Naive B cell (primary cell): ENCODE measurements around the gene TRPM8. TPM values are rescaled to one million over a fixed set of nuclear protein-coding genes. Genes with fewer than 3 reads are reported as not detected.

Experiments used
- ATAC-seq, 2 donors: fragments of 150-1000 bp; cut with Tn5 transposase; 2 replicates each; pipeline ENCODE4 v1.10.0; 2021; ENCODE audit warnings: low read depth in 2 of 2, mild to moderate bottlenecking in 2 of 2, moderate library complexity in 2 of 2
- DNase-seq: peaks from one replicate; pipeline ENCODE4 v3.0.0; 2022
- H3K27ac Mint-ChIP-seq, 6 donors: one replicate each; pipeline ENCODE4 v1.8.0; 2020 to 2022; ENCODE audit warnings: mild to moderate bottlenecking in 6 of 6, mixed read lengths in 6 of 6, moderate library complexity in 5 of 6, inconsistent platforms in 2 of 6
- H3K27me3 Mint-ChIP-seq, 3 donors: one replicate each; pipeline ENCODE4 v1.8.0; 2021 to 2022; ENCODE audit warnings: mixed read lengths in 3 of 3, mild to moderate bottlenecking in 1 of 3
- H3K36me3 Mint-ChIP-seq, 2 donors: one replicate each; pipeline ENCODE4 v1.8.0; 2020 to 2022; ENCODE audit warnings: mixed read lengths in 2 of 2, inconsistent platforms in 1 of 2, mild to moderate bottlenecking in 1 of 2
- H3K4me1 Mint-ChIP-seq, 3 donors: one replicate each; pipeline ENCODE4 v1.8.0; 2020 to 2022; ENCODE audit warnings: mixed read lengths in 3 of 3, inconsistent platforms in 1 of 3, mild to moderate bottlenecking in 1 of 3, moderate library complexity in 1 of 3
- H3K4me3 Mint-ChIP-seq, 8 donors: one replicate each; pipeline ENCODE4 v1.8.0; 2020 to 2022; ENCODE audit warnings: mild to moderate bottlenecking in 8 of 8, mixed read lengths in 8 of 8, moderate library complexity in 8 of 8, inconsistent platforms in 2 of 8
- H3K9me3 Mint-ChIP-seq, 7 donors: one replicate each; pipeline ENCODE4 v1.8.0; 2020 to 2022; ENCODE audit warnings: mixed read lengths in 7 of 7, mild to moderate bottlenecking in 5 of 7, inconsistent platforms in 2 of 7, moderate library complexity in 1 of 7
- polyA plus RNA-seq, 6 donors: library from polyadenylated mRNA; unstranded; fragments of 300-500 nt; fragmentation: Illumina TruSeq; gene quantifications; one replicate each; pipeline ENCODE4 v1.2.3, GENCODE V29; 2021; ENCODE audit warnings: low read depth in 6 of 6

The TRPM8 gene
- polyA plus RNA-seq, 6 donors from 2014 or later, result not detected

DNA sequence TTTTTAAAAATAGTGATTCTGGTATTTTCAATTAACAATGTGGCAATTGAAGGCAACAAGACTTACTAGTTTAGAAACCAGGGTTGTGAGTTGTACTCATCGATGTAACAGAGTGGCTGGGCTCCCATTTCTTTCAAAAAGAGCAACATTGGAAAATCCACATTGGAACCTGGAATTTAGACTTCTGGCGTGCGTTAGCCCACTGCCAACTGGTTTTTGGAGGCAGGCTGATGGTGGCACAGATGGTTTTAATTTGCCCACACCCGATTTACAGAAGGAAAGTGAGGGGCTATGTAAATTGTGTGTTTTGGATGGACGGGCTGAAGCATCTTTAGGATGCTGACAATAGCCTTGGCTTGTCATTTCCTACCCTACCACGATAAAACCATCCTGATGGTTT, 66.3 kb downstream of the TRPM8 start:
- Mint-ChIP-seq H3K27me3 (peaks cover 49 to 66% (median 62%) of the 10 kb centered on the region in 3 donors), H3K4me3 (no peak overlapping the region), H3K4me1 (no peaks in the 10 kb centered on the region), H3K27ac (no peak overlapping the region), H3K36me3 (peaks cover 0 to 7% of the 10 kb centered on the region in 2 donors), H3K9me3 (peaks cover 0 to 8% (median 0%) of the 10 kb centered on the region in 7 donors)
- no peak for DNase-seq
- no peak for ATAC-seq

DNA sequence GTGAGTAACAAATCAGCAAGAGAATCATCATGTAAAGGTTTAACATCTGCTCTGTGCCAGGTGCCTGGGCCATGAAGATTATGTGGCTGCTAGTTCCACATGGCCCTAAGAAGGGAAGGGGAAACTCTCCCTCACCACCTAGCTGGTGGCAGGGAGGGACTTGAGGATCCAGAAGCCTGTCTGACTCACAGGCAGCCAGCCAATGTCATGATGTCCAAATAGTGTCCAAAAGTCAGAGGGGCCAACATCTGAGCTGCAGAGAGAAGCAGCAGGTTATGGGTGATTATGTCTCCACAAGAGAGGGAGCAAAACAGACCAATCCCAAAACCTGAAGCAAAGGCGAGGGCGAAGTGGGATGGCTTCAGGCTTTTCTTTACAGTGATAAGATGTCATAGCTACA, 71.4 kb downstream of the TRPM8 start:
- Mint-ChIP-seq H3K4me1 (peaks cover 7 to 8% (median 7%) of the 10 kb centered on the region in 3 donors), H3K9me3 (peaks cover 0 to 8% (median 0%) of the 10 kb centered on the region in 7 donors), H3K36me3 (peaks cover 0 to 7% of the 10 kb centered on the region in 2 donors), H3K4me3 (no peak overlapping the region), H3K27me3 (peaks cover 39 to 73% (median 67%) of the 10 kb centered on the region in 3 donors), H3K27ac (no peak overlapping the region)
- ATAC-seq (no peak), DNase-seq (no peak)

DNA sequence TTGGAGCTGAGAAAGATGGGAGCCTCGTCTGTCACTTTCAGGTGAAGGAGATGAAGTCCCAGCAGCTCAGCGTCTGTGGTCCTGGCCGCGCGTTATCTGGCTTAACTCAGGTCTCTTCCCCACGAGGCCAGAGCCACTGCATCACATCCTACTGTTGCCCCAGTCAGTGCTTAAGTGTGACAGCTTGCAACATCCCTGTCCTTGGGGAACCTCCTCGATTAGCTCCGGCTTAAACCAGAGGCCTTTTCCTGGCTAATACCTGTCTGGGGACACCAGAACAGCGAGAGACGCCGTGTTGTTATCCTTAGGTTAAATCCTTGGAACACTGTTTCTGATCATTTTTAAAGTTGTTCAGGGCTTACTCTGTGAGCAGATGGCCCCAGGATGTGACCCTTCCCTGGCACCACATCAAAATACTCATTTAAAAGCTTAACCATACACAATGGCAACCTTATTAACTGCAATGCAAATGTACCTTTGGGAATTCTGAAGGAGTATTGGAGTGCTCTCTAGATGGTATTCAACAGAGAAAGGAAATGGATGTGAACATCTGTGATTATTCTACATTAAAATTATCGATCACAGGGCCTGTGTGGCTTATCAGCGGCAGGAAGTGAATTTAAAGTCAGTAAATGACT, 72.2 kb downstream of the TRPM8 start:
- peaks cover 7 to 8% (median 7%) of the 10 kb centered on the region in 3 donors for H3K4me1 Mint-ChIP-seq

DNA sequence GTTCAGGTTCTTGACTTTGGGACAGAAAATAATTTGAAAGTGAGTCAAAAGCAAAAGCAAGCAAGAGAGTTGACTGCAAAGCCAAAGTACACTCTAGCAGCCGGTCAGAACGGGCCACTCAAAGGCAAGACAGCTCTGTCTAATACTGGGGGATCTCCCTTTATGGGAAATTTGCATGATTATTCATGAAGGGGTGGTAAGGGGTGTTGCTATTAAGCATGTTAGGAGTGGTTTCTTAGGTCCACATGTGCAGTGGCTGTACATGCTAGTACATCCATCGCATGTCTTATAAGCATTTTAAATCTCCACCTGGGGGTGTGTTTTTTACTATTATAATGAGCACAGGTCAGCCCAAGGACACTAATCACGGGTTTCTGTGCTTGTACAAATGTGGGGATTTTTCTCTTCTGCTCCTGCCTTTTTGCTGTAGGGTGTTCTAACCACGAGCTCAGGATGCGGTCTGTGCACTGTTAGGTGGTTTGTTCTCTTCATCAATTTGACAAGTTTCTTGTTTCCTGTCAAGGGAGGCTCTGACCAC, 73.2 kb downstream of the TRPM8 start:
- DNase-seq (no peak), ATAC-seq (peak; percentile 67 to 69)
- peaks cover 7 to 8% (median 7%) of the 10 kb centered on the region in 3 donors for H3K4me1 Mint-ChIP-seq
- no peak overlapping the region for H3K27ac Mint-ChIP-seq
- peaks cover 24 to 62% (median 50%) of the 10 kb centered on the region in 3 donors for H3K27me3 Mint-ChIP-seq
- peak overlapping the region in 1 of 8 donors; percentile 57 for H3K4me3 Mint-ChIP-seq
- peaks cover 0 to 7% of the 10 kb centered on the region in 2 donors for H3K36me3 Mint-ChIP-seq
- H3K9me3 Mint-ChIP-seq, result peaks cover 0 to 8% (median 0%) of the 10 kb centered on the region in 7 donors

More for the DNA sequence above, 72.2 kb downstream of the TRPM8 start:
- DNase-seq (no peak), ATAC-seq (no peak)
- peaks cover 0 to 7% of the 10 kb centered on the region in 2 donors for H3K36me3 Mint-ChIP-seq
- no peak overlapping the region for H3K4me3 Mint-ChIP-seq
- H3K9me3 Mint-ChIP-seq, result peaks cover 0 to 8% (median 0%) of the 10 kb centered on the region in 7 donors
- peaks cover 32 to 65% (median 59%) of the 10 kb centered on the region in 3 donors for H3K27me3 Mint-ChIP-seq
- H3K27ac Mint-ChIP-seq, result peak overlapping the region in 1 of 6 donors; percentile 30

DNA sequence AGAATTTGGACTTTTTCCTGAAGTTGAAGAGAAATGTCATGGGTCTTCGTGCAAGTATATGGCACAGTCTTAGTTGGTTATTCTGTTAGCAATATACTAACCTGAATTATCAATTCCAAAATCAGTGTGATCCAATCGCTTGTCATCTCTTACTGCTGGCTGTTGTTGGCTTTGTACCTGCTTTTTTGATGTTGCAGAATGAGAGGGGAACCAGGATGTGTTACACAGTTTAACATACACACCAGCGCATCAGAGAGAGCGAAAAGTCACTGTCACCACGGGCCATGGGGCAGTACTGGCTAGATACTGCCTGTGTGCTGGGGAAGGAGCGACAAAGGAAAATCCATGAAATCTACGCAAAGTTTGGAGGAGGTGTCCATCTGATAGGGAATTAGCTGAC, 74.0 kb downstream of the TRPM8 start:
- peaks cover 0 to 7% of the 10 kb centered on the region in 2 donors for H3K36me3 Mint-ChIP-seq
- no peak overlapping the region for H3K27ac Mint-ChIP-seq
- peaks cover 20 to 55% (median 46%) of the 10 kb centered on the region in 3 donors for H3K27me3 Mint-ChIP-seq
- H3K4me1 Mint-ChIP-seq, result peaks cover 10% of the 10 kb centered on the region in 3 donors
- ATAC-seq (no peak), DNase-seq (no peak)
- no peak overlapping the region for H3K4me3 Mint-ChIP-seq
- peaks cover 0 to 8% (median 0%) of the 10 kb centered on the region in 7 donors for H3K9me3 Mint-ChIP-seq

DNA sequence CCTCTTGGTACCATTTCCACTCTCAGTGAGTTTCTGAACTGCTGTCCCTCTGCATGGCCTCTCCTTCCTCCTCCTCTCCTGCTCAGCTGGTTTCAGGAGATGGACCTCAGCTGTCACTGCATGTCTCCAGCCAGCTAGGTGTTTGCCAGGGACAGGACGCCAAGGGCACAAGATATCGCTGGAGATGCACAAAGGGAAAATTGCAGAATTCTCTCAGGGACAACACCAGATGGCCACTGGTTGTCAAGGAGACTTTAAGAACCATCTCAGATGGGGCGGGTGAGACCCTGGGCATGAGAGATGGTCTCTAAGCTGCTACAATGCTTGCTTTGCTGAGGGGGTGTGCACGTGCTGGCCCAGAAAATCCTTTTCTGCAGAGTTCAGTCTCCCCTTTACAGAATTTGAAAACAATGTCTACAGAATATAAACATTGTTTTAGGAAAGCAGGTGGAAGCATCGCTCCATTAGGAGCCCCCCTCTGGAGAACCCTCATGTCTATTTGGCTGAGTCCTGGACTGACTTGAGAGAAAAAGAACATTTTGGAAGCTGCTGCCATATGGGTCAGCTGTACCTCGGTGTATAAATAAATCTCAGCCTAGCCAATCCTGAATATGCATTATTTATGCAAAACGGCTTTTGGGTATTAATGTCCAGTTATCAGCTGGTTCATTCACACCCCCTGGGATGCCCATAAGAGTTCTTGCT, 75.5 kb downstream of the TRPM8 start:
- Mint-ChIP-seq H3K36me3 (peaks cover 0 to 7% of the 10 kb centered on the region in 2 donors), H3K27me3 (peaks cover 19 to 58% (median 58%) of the 10 kb centered on the region in 3 donors), H3K9me3 (peaks cover 0 to 6% (median 0%) of the 10 kb centered on the region in 7 donors), H3K4me1 (peaks cover 11 to 15% (median 12%) of the 10 kb centered on the region in 3 donors), H3K4me3 (no peak overlapping the region), H3K27ac (peak overlapping the region in 1 of 6 donors; percentile 12)
- DNase-seq, result no peak
- no peak for ATAC-seq

DNA sequence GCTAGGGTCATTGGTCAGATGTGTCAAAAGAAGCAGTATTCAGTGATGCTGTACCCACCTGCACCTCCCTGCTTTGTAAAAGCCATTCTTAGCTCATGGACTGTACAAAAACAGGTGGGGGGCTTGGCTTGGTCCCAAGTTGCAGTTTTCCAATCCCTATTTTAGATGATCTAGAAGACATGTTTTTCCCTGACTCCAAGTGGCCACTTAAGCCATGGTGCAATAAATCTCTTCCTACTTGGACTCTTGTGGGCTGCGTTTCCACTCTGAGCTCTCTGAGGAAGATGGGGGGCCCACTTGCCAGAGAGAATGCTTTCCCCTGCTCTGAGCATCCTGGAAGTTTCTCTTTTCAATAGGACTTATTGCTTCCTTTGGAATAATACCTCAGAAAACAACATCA, 76.3 kb downstream of the TRPM8 start:
- DNase-seq (no peak), ATAC-seq (no peak)
- Mint-ChIP-seq H3K9me3 (no peaks in the 10 kb centered on the region), H3K27ac (no peak overlapping the region), H3K4me3 (no peak overlapping the region), H3K4me1 (peaks cover 11 to 15% (median 12%) of the 10 kb centered on the region in 3 donors), H3K27me3 (peaks cover 12 to 54% (median 53%) of the 10 kb centered on the region in 3 donors), H3K36me3 (no peaks in the 10 kb centered on the region)

DNA sequence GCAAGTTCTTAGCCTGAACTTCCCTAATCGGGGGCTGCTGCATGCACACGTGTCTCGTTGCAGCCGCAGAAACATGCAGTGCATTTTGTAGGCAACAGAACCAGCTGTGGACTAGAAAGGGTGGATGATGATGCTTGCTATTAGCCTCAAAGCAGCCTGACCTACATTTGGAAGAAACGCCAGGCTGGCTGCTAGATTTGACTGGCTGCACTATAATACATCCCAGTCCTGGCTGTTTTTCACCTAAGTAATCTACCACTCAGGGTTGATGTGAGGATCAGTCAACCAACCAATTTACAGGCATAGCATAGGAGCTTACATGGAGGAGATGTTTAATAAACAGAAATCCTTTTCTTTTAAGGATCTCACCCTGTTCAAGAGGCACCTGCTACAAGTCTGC, 77.0 kb downstream of the TRPM8 start:
- no peak overlapping the region for H3K4me3 Mint-ChIP-seq
- DNase-seq (no peak), ATAC-seq (no peak)
- H3K27me3 Mint-ChIP-seq, result peaks cover 12 to 49% (median 47%) of the 10 kb centered on the region in 3 donors
- peaks cover 11 to 15% (median 12%) of the 10 kb centered on the region in 3 donors for H3K4me1 Mint-ChIP-seq
- H3K9me3 Mint-ChIP-seq, result no peaks in the 10 kb centered on the region
- H3K27ac Mint-ChIP-seq, result no peak overlapping the region
- H3K36me3 Mint-ChIP-seq, result no peaks in the 10 kb centered on the region

DNA sequence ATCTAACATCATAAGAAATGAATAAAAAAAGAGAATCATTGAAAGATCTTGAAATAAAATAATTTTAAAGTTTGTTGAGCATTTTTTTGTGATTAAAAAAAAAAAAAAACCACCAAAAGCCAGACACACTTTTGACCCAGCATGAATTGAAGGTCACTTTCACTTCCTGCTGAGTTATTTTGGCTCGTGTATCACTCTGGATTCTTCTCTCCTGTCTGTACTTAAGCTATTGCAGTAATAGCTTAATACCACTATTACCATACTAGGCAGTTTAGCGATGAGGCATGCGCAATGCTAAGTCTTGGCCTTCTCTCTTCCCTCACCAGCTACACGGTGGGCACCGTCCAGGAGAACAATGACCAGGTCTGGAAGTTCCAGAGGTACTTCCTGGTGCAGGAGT, 78.8 kb downstream of the TRPM8 start:
- no peaks in the 10 kb centered on the region for H3K36me3 Mint-ChIP-seq
- no peak overlapping the region for H3K4me3 Mint-ChIP-seq
- ATAC-seq (peak in 1 of 2 donors; percentile 52), DNase-seq (no peak)
- peaks cover 4 to 7% (median 5%) of the 10 kb centered on the region in 3 donors for H3K4me1 Mint-ChIP-seq
- no peaks in the 10 kb centered on the region for H3K9me3 Mint-ChIP-seq
- peaks cover 12 to 37% (median 34%) of the 10 kb centered on the region in 3 donors for H3K27me3 Mint-ChIP-seq
- no peak overlapping the region for H3K27ac Mint-ChIP-seq

DNA sequence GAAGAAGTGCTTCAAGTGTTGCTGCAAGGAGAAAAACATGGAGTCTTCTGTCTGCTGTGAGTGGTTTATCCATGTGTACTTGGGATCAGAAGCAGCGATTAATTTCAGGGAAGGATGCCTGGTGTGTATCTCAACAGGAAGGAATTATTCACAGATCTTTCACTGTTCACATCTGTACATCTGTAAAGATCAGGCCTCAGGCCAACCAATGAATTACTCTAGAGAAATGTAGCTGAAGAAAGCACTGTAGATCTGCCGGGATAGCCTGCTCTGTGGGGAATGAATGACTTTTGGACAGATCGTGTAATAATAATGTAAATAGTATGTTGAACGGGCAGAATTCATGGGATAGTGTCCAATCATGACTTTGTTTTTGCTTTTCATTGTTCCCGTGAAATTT, 79.3 kb downstream of the TRPM8 start:
- H3K4me1 Mint-ChIP-seq, result peaks cover 4 to 7% (median 5%) of the 10 kb centered on the region in 3 donors

DNA sequence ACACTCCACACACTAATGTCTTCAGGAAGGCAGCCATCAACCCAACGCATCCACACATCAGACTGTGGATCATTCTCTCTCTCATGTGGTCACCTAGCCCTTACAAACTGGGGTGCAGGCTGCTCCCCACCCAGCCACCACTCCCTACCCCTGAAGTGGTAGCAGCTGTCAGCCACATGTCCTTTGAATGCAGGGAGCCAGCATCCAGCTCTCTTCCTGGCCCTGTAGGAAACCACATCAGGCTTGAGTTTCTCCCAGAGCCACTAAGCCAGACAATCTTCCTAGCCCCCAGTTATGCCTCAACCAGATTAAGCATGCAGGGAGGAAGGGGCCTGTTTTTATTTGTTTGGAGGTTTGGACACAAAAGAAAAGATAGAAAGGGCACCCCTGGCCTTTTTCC, 80.5 kb downstream of the TRPM8 start:
- Mint-ChIP-seq H3K27ac (peak overlapping the region in 1 of 6 donors; percentile 40), H3K4me3 (no peak overlapping the region), H3K36me3 (no peaks in the 10 kb centered on the region), H3K27me3 (peaks cover 14 to 38% (median 34%) of the 10 kb centered on the region in 3 donors), H3K4me1 (peaks cover 4 to 7% (median 5%) of the 10 kb centered on the region in 3 donors), H3K9me3 (no peaks in the 10 kb centered on the region)
- ATAC-seq, result no peak
- DNase-seq, result no peak

More for the DNA sequence above, 79.3 kb downstream of the TRPM8 start:
- H3K9me3 Mint-ChIP-seq, result no peaks in the 10 kb centered on the region
- DNase-seq (no peak), ATAC-seq (no peak)
- no peak overlapping the region for H3K4me3 Mint-ChIP-seq
- H3K27ac Mint-ChIP-seq, result no peak overlapping the region
- H3K27me3 Mint-ChIP-seq, result peaks cover 11 to 37% (median 34%) of the 10 kb centered on the region in 3 donors
- no peaks in the 10 kb centered on the region for H3K36me3 Mint-ChIP-seq

DNA sequence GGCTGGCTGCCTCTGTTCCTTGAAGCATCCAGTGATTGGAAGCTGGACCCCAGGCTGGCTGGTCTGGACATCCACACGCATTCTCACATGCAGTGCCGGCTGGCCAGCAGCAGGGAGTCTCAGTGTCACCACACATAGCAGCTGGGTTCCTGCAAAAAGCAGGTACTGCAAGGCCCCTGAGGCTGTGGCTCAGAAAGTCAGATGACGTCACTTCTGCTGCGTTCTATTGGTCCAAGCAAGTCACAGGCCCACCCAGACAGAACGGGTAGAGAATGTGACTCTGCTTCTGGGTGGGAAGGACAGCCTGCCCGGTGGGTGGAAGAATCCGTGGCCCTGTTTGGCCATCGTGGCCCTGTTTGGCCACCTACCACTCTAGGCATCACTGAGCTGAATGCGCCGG, 82.0 kb downstream of the TRPM8 start:
- Mint-ChIP-seq H3K36me3 (no peaks in the 10 kb centered on the region), H3K4me1 (peaks cover 4 to 7% (median 5%) of the 10 kb centered on the region in 3 donors), H3K9me3 (no peaks in the 10 kb centered on the region), H3K27ac (no peak overlapping the region), H3K4me3 (no peak overlapping the region), H3K27me3 (peaks cover 26 to 44% (median 43%) of the 10 kb centered on the region in 3 donors)
- ATAC-seq (no peak), DNase-seq (no peak)

DNA sequence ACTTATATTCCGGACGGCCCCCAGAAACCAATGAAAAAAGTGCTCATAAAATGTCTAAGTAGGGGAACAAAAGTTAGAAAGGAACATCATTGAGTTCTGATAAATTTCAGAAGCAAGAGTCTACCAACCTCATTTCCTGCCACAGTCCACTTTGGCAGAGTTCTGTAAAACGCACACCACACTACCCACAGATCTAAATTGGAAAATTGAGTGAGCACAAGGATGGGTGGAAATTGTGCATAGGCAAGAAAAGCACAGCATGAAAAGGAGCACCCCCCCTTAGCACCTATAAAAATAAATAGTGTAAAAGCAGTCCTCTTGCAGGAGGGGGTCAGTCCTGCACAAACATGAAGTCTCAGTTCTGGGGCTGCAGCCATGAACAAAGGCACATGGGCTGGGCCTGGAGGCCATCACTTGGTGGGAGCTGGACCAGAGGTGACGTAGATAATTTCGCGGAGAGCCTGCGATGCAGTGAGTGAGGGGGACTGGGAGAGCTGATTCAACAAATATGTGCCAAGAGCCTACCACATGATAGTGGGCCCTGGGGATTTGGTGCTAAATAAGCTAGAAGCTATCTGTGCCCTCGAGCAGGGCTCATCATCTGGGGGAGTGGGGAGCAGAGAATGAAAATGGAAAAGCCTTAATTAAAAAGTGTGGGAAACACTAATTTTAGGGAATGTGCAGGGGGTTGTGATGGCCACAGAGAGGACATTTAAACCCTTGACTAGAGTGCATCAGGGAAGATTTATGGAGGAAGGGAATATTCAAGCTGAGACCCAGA, 84.4 kb downstream of the TRPM8 start:
- ATAC-seq, result no peak
- H3K27ac Mint-ChIP-seq, result no peak overlapping the region
- no peaks in the 10 kb centered on the region for H3K36me3 Mint-ChIP-seq
- H3K4me1 Mint-ChIP-seq, result peaks cover 0 to 1% (median 0%) of the 10 kb centered on the region in 3 donors
- no peak for DNase-seq
- H3K9me3 Mint-ChIP-seq, result no peaks in the 10 kb centered on the region
- H3K27me3 Mint-ChIP-seq, result peaks cover 30 to 45% (median 37%) of the 10 kb centered on the region in 3 donors
- H3K4me3 Mint-ChIP-seq, result no peak overlapping the region
